Stimulated activated CD4-positive, alpha-beta T cell treated with anti-CD3 and anti-CD28 coated beads, Interleukin-12 subunit alpha, Interleukin-12 subunit beta, amount 100 ng/mL, for 48 hours (primary cell): Measurements from ENCODE around the gene ESD.
"Not testable (repeated sequence)": the region's sequence is repeated elsewhere in the genome, so short reads cannot be mapped to it uniquely, and the experiment has no call there.

Source experiments
- DNase-seq, 3 donors: peaks; one replicate each; pipeline ENCODE4 v3.0.0-alpha.2; 2020; ENCODE audit warnings: low read depth in 2 of 3, low spot score in 1 of 3

ESD gene

GRCh38 chr13:46795321-46795720, 1.6 kb downstream of the ESD start:
- DNase-seq, result no peak

- no peak for DNase-seq
These were observed 13.5 kb downstream of the ESD start for GRCh38 chr13:46783504-46783903.

GRCh38 chr13:46782691-46783090, 14.3 kb downstream of the ESD start:
- DNase-seq, result no peak

GRCh38 chr13:46782066-46782465, 14.9 kb downstream of the ESD start:
- no peak for DNase-seq

- DNase-seq, result no peak
These were observed 18.1 kb downstream of the ESD start for GRCh38 chr13:46778890-46779289.

GRCh38 chr13:46778095-46778494, 18.9 kb downstream of the ESD start:
- DNase-seq, result no peak

- DNase-seq, result no peak
These were observed 21.4 kb downstream of the ESD start for GRCh38 chr13:46775385-46776107.

GRCh38 chr13:46773541-46773940, 23.4 kb downstream of the ESD start:
- DNase-seq, result no peak

- DNase-seq, result no peak
These were observed 25.3 kb downstream of the ESD start for GRCh38 chr13:46771693-46772092.

GRCh38 chr13:46769925-46770324, 27.0 kb downstream of the ESD start:
- not testable (repeated sequence) for DNase-seq

- DNase-seq, result no peak
These were observed 35.1 kb downstream of the ESD start for GRCh38 chr13:46761866-46762265.

- DNase-seq, result no peak
These were observed 35.8 kb downstream of the ESD start for GRCh38 chr13:46761174-46761573.

GRCh38 chr13:46759846-46760245, 37.1 kb downstream of the ESD start:
- no peak for DNase-seq

- DNase-seq, result no peak
These were observed 39.3 kb downstream of the ESD start for GRCh38 chr13:46757640-46758039.

- DNase-seq, result no peak
These were observed 40.0 kb downstream of the ESD start for GRCh38 chr13:46756977-46757376.

- DNase-seq, result not testable (repeated sequence)
These were observed 41.5 kb downstream of the ESD start for GRCh38 chr13:46755508-46755907.

GRCh38 chr13:46754812-46755211, 42.1 kb downstream of the ESD start:
- DNase-seq, result no peak

- no peak for DNase-seq
These were observed 43.0 kb downstream of the ESD start for GRCh38 chr13:46753917-46754316.

GRCh38 chr13:46753137-46753536, 43.8 kb downstream of the ESD start:
- DNase-seq, result no peak

- DNase-seq, result peak; percentile 21 to 47 (median 23)
These were observed 44.9 kb downstream of the ESD start for GRCh38 chr13:46751811-46752635.

- DNase-seq, result no peak
These were observed 47.0 kb downstream of the ESD start for GRCh38 chr13:46749951-46750350.

- no peak for DNase-seq
These were observed 48.7 kb downstream of the ESD start for GRCh38 chr13:46748300-46748699.
